CD4-positive, alpha-beta T cell treated with Interleukin-15 for 1 hour (primary cell): ENCODE data around the gene FOXJ1.

Experiments
- DNase-seq: peaks from one replicate; pipeline ENCODE4 v3.0.0-alpha.2; 2020

The FOXJ1 gene

DNA sequence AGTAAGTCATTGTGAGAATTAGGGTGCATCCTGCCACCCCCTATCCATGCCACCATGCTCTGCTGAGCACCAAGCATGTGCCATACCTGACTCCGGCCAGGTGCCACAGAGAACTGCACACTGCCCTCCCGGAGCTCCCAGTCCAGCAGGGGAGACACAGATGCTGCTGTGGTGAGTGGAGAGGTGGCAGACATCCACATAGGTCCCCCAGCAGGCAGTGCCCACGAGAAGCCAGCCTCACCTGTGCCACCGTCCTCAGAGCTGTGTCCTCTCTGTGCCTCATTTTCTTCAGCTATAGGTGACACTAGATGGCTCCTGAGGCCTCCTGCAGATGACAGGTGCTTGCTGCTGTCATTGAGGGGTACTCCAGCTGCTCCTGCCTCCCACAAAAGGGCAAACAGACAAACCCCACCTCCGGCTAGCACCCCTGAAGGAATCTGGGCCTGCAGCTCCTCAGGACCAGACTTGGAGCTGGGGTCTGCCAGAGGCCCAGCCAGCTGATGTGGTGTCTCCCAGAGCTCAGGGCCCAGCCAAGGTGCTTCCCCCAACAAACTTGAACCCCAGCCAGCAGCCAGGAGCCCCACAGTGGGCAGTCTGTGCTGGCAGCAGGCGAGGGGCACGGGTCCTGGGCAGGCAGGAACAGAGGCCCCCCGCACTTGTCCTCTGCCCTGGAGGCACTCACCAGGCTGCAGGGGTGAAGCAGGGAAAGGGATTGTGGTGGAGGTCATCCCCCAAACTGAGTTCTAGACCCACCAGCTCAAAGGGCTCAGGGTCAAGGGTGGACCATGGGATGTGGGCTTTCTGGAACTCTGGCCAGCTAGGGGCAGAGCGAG, 17.1 kb downstream of the FOXJ1 start:
- DNase-seq, result no peak

- DNase-seq, result no peak
These were observed 17.9 kb downstream of the FOXJ1 start for GRCh38 chr17:76123191-76123499.

DNA sequence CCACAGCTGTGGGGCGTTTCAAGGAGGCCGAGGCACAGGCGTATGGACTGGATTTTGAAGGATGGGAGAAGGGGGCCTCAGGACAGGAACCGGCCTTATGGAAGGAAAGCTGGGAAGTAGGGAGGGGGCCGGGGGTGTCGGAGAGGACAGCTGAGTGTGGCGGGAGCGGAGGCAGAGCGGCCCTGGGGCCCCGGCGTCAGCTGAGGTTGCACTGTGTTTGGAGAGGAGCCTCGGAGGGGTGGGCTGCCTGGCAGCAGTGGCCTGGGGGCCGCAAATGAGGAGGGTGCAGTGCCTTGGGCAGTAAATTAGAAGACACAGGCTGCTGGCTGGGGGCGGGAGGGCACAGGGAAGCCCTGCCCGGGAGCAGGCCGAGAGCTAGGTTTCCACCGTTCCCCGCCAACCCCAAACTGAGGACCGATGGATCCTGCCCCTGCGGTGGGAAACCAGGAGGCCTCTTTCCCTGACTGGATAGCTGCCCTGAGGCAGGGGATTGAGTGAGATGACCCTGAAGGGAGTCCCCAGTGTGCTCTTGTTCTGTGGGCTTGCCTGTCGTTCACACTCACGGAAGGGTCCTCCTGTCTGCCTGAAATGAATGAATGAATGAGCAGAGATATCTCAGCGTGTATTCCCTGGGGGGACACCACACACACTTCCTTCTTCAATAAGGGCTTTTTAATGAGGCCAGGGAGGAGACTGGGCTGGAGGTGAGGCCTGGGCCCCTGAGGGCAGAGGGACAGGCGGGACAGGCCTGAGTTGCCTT, 18.4 kb downstream of the FOXJ1 start:
- DNase-seq, result no peak

DNA sequence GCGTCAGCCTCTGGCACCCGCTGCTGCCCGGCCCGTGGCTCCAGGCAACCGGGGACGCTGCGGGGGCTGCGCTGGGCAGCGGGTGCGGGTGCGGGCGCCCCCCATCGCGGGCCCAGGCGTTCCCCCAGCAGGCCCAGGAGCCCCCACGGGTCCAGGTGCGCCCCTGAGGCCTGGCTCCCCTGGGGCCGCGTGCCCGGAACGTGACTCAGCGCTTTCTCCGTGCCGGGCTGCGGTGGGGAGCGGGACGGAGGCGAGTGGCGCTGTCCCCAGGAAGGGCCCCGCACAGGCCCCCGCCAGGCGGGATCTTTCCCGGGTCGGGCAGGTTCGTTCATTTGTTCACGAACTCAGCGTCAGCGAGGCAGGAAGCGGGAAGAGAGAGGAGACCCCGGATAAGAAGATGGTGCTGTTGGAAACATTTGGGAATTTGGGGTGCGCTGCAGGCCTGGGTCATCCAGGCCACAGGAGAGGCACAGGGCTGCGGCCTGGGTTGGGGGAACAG, 19.1 kb downstream of the FOXJ1 start:
- no peak for DNase-seq

DNA sequence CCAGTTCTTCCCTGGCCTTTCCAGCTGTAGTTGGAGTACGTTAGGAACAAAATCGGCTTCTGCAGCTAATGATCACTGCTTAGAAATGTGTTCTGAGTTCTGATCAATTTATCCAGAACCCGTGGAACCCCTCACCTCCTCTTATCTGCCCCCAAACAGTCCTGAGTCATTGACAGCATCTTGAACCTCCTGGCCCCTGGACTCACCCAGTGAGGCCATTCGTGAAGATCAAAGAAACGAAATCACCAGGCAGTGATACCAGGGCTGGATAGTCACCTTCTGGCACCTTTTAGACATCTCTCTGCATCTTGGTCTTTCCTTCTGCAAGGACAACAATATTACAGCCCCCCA, 20.4 kb downstream of the FOXJ1 start:
- DNase-seq, result no peak

- no peak for DNase-seq
These were observed 21.4 kb downstream of the FOXJ1 start for GRCh38 chr17:76119409-76120371.

GRCh38 chr17:76115138-76115754, 25.8 kb downstream of the FOXJ1 start:
- DNase-seq, result no peak

DNA sequence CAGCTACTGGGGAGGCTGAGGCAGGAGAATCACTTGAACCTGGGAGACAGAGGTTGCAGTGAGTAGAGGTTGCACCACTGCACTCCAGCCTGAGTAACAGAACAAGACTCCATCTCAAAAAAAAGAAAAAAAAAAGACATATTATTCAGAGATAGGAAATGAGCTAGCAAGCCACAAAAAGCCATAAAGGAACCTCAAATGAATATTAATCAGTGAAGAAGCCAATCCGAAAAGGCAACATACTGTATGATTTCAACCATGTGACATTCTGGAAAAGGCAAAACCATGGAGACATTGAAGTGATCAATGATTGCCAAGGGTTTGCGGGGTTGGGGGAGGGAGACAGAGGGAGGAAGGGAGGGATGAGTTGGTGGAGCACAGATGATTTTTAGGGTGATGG, 29.1 kb downstream of the FOXJ1 start:
- no peak for DNase-seq

- no peak for DNase-seq
These were observed 33.5 kb downstream of the FOXJ1 start for GRCh38 chr17:76107509-76107908.

- no peak for DNase-seq
These were observed 34.3 kb downstream of the FOXJ1 start for GRCh38 chr17:76106703-76107102.

GRCh38 chr17:76104896-76105231, 36.2 kb downstream of the FOXJ1 start:
- no peak for DNase-seq

DNA sequence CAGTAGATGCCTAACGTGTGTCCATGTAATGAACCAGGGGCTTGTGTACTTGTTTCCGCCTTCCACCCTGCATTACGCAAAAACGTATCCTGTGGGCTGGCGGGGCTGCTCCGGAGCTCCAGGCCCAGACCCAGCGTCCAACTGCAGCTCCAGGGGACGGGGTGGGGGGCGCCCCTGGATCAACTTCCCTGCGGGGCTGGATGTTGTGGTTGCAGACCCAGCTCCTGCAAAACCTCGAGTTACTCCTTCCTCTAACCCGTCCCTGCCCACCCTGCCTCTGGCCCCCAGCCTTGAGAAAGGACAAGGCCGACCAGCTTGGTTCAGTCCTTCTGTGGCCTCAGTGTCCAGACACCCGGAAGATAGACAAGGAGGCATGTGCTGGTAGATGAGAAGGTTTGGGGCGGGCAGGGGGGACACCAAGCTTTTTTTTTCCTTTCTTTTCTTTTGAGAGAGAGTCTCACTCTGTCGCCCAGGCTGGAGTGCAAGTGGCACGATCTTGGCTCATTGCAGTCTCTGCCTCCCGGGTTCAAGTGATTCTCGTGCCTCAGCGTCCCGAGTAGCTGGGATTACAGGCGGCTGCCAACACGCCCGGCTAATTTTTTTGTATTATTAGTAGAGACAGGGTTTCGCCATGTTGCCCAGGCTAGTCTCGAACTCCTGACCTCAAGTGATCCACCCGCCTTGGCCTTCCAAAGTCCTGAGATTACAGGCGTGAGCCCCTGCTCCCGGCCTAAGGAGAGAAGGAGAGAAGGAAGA, 36.7 kb downstream of the FOXJ1 start:
- DNase-seq, result no peak

- peak; percentile 91 for DNase-seq
These were observed 37.5 kb downstream of the FOXJ1 start, which contains the start of gene EXOC7 for GRCh38 chr17:76103274-76104139. Gene EXOC7 (minus strand): TSS chr17:76103787. CDS start chr17:76103692, 95 bp downstream.

- no peak for DNase-seq
These were observed 38.1 kb downstream of the FOXJ1 start for GRCh38 chr17:76102944-76103273.

GRCh38 chr17:76097716-76098295, 43.2 kb downstream of the FOXJ1 start:
- DNase-seq, result no peak

DNA sequence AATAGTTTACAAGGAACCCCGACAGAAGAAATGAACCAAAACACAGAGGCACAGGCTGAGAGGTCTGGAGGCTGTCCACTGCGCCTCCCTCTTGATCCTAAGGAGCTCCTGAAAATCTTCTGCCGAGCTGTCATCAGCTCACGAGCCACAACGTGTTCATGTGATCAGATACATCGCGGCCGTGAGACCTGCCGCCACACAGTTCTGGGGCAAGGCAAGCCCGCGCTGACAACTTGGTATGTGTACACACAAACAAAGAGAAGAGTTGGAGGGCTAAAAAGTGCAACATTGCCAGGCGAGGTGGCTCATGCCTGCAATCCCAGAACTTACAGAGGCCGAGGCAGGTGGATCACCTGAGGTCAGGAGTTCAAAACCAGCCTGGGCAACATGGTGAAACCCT, 45.1 kb downstream of the FOXJ1 start:
- DNase-seq, result no peak

DNA sequence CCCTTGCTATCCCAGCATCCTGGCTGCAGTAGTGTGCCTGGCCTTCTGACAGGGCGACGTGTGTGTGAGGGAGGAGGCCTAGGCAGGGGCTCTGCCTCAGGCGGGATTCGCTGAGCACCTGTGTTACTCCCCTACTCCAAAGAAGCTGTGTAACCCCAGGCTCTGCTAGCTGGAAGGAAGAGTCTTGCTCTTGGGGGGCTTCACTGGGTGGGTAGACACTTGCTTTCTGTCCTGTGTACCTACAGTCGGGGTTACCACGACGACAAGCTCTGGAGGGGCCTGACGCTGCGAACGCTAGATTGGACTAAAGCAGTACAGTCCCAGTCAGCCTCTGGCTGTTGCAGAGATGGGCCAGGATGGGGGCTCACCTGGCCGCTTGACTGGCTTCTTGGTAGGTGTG, 47.0 kb downstream of the FOXJ1 start:
- DNase-seq, result no peak

- DNase-seq, result no peak
These were observed 48.3 kb downstream of the FOXJ1 start for GRCh38 chr17:76092526-76093413.

DNA sequence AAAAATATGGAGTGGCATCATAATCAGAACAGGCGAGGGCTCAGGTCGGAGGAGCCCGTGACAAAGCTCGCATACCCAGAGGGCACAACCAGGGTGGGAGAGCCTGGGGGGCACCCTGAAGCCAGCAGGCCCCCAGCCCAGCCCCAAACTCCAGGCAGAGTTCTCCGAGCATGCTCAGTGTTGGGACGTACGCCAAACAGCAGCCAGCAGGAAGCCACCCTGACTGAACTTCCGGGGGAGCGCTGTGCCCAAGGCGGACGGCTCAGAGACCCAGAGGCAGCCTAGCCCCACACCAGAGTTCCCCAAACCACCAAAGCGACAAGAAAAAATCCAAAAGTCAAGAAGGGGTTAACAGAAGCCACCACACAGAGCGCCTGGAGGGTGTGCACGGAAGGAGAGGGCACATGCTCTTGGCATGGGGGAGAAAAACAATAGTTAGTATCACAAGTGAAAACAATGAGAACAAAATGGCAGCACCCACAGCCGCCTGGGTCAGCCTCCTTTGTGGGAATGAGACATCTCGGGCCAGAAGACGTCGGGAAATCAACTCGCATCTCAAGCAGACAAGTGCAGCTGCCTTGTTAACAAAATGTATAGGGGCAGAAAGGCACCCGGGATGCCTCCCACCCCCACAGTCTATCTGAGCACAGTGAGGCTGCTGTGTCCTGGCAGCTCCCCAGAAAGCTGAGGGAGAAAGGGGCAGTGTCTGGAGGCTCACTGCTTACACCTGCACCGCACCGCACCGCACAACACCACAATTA, 49.3 kb downstream of the FOXJ1 start:
- no peak for DNase-seq
